Activated T-helper 2 cell treated with anti-CD3 and anti-CD28 coated beads, Interferon-gamma antibody, Interleukin-2, Interleukin-4, amounts not matched to agents 10 μg/mL and 5 μg/mL and 100 μg/mL, durations not matched to agents 14 hours and 24 hours and 36 hours (primary cell): ENCODE measurements around the gene ARSD. TPM values are rescaled to one million over a fixed set of nuclear protein-coding genes. Genes with fewer than 3 reads are reported as not detected.
"Not testable (repeated sequence)": the region's sequence is repeated elsewhere in the genome, so short reads cannot be mapped to it uniquely, and the experiment has no call there.

Experiments used
- DNase-seq: peaks from one replicate; pipeline ENCODE4 v3.0.0; 2021; ENCODE audit warnings: low spot score
- H3K27ac Mint-ChIP-seq: one replicate; pipeline ENCODE4 v1.8.0; 2021; ENCODE audit warnings: mixed read lengths
- H3K27me3 Mint-ChIP-seq: one replicate; pipeline ENCODE4 v1.8.0; 2021; ENCODE audit warnings: low read depth, mixed read lengths
- H3K36me3 Mint-ChIP-seq: one replicate; pipeline ENCODE4 v1.8.0; 2021; ENCODE audit warnings: low read depth, mixed read lengths
- H3K4me1 Mint-ChIP-seq: one replicate; pipeline ENCODE4 v1.8.0; 2021; ENCODE audit warnings: low read depth, mixed read lengths
- H3K4me3 Mint-ChIP-seq: one replicate; pipeline ENCODE4 v1.8.0; 2021; ENCODE audit warnings: low read depth, mild to moderate bottlenecking, moderate library complexity, mixed read lengths
- H3K9me3 Mint-ChIP-seq: one replicate; pipeline ENCODE4 v1.8.0; 2021; ENCODE audit warnings: mixed read lengths
- intact Hi-C: fragments of 100-400 bp; cut with micrococcal nuclease; formaldehyde crosslinking; loops from one replicate; pipeline ENCODE4 v1.15.1; 2023
- total RNA-seq: library from RNA; stranded (reverse); gene quantifications from 2 replicates; pipeline ENCODE4 v1.2.3, GENCODE V29; 2022

The ARSD gene
- total RNA-seq, 1 donor from 2014 or later: 2.1 TPM

DNA sequence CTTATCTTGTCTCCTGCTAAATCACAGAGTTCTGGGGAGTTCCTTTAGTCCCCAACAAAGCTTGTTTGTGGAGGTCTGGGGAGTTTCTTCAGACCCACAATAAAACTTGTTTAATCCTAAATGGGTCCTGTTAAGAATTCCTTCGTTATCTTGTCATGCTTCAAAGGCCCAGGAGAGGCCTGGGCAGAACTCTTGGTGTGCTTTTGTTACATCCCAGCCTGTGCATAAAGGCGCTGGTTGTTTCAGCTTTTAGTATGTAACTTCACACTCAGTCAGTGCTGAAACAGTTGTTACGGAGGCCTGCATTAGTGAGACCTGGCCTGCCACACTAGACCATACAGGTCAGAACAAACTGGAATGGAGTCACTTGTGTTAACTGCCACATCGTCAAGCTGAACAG is 2.9 kb downstream of the ARSD start:
- H3K4me1 Mint-ChIP-seq: not testable (repeated sequence)

DNA sequence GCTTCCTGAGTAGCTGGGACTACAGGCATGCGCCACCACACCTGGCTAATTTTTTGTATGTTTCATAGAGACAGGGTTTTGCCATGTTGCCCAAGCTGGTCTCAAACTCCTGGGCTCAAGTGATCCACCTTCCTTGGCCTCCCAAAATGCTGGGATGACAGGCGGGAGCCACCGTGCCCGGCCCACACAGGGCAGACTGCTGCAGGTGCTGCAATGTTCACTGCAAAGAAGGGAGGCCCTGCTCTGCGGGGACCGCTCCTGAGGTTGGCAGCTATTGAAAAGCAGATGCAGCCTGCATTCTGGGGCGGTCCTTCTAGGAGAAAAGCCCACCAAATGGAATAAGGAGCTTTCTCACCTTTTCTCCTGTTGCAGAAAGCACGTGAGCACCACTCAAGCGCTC is 5.0 kb downstream of the ARSD start:
- no peaks in the 10 kb centered on the region for H3K4me1 Mint-ChIP-seq
- no peaks in the 10 kb centered on the region for H3K36me3 Mint-ChIP-seq
- no peaks in the 10 kb centered on the region for H3K27me3 Mint-ChIP-seq
- no peak overlapping the region for H3K4me3 Mint-ChIP-seq
- DNase-seq: no peak
- H3K27ac Mint-ChIP-seq: no peak overlapping the region
- no peaks in the 10 kb centered on the region for H3K9me3 Mint-ChIP-seq
- intact Hi-C loops: no loop called here

More for the DNA sequence above, 2.9 kb downstream of the ARSD start:
- H3K27me3 Mint-ChIP-seq, intact Hi-C loops, H3K4me3 Mint-ChIP-seq, H3K27ac Mint-ChIP-seq, H3K36me3 Mint-ChIP-seq, H3K9me3 Mint-ChIP-seq, DNase-seq: not testable (repeated sequence)

DNA sequence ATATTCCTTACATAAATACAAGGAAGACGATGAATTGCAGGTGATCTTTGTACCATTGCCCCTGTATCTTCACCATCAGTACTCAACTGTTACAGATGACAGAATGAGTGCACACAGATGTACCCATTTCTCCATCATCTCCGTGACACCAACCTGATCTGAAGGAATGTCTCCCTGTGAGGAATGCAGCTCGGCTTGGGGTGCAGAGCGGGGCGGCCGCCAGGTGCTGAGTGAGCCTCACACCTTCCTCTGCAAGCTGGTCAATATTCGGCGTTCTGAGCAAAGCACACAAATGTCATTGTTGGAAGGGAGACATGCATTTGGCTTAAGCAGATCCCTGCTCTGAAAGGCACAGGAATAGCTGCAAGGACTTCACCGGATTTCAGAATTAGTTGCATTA is 7.4 kb downstream of the ARSD start:
- no peak for DNase-seq
- no peak overlapping the region for H3K27ac Mint-ChIP-seq
- no peaks in the 10 kb centered on the region for H3K4me1 Mint-ChIP-seq
- H3K9me3 Mint-ChIP-seq: no peaks in the 10 kb centered on the region
- intact Hi-C loops: no loop called here
- H3K36me3 Mint-ChIP-seq: no peaks in the 10 kb centered on the region
- no peak overlapping the region for H3K4me3 Mint-ChIP-seq
- H3K27me3 Mint-ChIP-seq: no peaks in the 10 kb centered on the region

DNA sequence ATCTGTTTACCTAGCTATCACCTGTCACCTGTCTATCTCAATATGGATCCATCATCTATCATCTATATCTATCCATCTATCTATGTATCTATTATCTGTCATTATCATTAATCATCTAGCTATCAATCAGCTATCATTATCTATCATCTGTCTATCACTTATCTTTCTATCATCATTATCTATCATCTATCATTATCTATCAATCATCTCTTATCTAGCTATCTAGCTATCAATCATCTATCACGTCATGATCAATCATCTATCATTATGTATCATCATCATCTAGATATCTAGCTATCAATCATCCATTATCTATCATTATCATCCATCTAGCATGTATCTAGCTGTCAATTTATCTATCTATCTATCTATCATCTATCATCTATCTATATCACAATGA is 7.9 kb downstream of the ARSD start:
- H3K9me3 Mint-ChIP-seq: no peaks in the 10 kb centered on the region
- H3K4me3 Mint-ChIP-seq: no peak overlapping the region
- H3K27ac Mint-ChIP-seq: no peak overlapping the region
- intact Hi-C loops: no loop called here
- H3K4me1 Mint-ChIP-seq: no peaks in the 10 kb centered on the region
- no peak for DNase-seq
- H3K27me3 Mint-ChIP-seq: no peaks in the 10 kb centered on the region
- H3K36me3 Mint-ChIP-seq: no peaks in the 10 kb centered on the region

DNA sequence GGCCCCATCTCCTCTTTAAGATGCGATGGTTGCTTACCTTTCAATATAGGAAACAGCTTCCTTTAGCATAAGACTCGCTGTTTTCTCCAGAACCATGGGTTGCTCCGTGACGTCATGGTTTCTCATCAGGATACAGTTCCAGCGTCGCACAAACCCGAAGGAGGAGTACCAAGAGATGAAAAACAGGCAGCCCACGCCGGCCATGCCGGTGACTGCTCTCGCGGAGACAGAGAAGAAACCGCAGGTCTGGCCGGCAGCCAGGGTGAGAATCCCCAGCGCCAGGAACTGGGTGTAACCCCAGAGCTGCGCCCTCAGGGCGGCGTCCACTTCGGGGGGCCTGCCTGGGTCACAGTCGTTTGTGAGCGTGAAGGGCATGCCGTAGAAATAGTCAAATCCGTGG is 11.4 kb downstream of the ARSD start:
- no peak for DNase-seq
- intact Hi-C loops: no loop called here
- no peak overlapping the region for H3K4me3 Mint-ChIP-seq

DNA sequence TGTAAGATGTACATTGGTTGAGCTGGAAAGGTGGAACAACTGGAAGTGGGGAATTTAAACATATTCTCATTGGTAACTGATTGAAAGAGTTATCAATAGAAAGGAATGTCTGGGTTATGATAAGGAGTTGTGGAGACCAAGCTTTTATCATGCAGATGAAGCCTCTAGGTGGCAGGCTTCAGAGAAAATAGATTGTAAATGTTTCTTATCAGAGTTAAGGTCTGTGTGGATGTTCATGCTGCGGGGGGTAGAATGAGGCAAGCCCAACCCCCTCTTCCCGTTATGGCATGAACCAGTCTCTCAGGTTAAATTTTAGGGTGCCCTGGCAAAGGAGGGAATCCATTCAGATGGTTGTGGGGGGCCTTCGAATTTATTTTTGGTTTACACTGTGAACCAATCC is 16.0 kb downstream of the ARSD start:
- no peaks in the 10 kb centered on the region for H3K27me3 Mint-ChIP-seq
- no peak overlapping the region for H3K4me3 Mint-ChIP-seq
- H3K4me1 Mint-ChIP-seq: no peaks in the 10 kb centered on the region

More for the DNA sequence above, 11.4 kb downstream of the ARSD start:
- Mint-ChIP-seq H3K36me3 (no peaks in the 10 kb centered on the region), H3K4me1 (no peaks in the 10 kb centered on the region), H3K27ac (no peak overlapping the region), H3K27me3 (no peaks in the 10 kb centered on the region), H3K9me3 (no peaks in the 10 kb centered on the region)

DNA sequence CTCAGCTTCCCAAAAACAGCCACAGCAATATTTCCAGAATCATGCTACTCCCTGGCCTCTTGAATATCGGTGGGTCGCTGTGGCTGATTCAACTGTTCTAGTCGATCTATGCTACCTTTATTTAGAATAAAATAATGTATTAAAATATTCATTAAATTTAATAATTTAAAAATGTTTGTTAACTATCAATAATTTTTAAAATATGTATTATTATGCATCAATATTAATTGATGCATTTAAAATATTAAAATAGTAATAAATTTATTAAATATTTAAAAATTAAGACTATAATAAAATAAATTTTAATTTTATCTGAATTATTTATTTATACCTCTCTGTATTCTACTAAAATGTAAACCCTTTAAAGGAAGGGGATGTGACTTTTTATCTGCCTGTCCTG is 19.0 kb downstream of the ARSD start:
- no peaks in the 10 kb centered on the region for H3K27me3 Mint-ChIP-seq
- H3K36me3 Mint-ChIP-seq: no peaks in the 10 kb centered on the region
- H3K4me3 Mint-ChIP-seq: no peak overlapping the region
- H3K4me1 Mint-ChIP-seq: no peaks in the 10 kb centered on the region
- intact Hi-C loops: no loop called here
- DNase-seq: no peak
- no peak overlapping the region for H3K27ac Mint-ChIP-seq
- H3K9me3 Mint-ChIP-seq: no peaks in the 10 kb centered on the region

More for the DNA sequence above, 16.0 kb downstream of the ARSD start:
- no peak for DNase-seq
- no peaks in the 10 kb centered on the region for H3K36me3 Mint-ChIP-seq
- intact Hi-C loops: no loop called here
- no peaks in the 10 kb centered on the region for H3K9me3 Mint-ChIP-seq
- H3K27ac Mint-ChIP-seq: no peak overlapping the region

DNA sequence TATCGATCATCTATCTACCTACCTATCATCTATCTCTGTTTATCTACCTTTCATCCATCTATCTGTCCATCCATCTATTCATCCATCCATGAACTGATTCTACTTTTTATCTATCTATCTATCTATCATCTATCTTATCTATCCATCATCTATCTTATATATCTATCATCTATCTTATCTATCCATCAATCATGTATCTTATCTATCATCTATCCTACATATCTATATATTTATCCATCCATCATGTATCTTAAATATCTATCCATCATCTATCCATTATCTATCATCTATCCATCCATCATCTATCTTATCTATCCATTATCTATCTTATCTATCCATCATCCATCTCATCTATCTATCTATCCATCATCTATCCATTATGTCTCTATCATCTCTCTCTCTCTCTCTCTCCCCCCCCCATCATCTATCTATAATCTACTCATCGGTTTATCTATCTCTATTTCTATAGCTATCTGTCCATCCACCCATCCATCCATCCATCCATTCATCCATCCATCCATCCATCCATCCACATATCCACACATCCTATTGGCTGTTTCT is 20.9 kb downstream of the ARSD start:
- H3K27ac Mint-ChIP-seq: no peak overlapping the region
- no peak overlapping the region for H3K4me3 Mint-ChIP-seq
- intact Hi-C loops: no loop called here

DNA sequence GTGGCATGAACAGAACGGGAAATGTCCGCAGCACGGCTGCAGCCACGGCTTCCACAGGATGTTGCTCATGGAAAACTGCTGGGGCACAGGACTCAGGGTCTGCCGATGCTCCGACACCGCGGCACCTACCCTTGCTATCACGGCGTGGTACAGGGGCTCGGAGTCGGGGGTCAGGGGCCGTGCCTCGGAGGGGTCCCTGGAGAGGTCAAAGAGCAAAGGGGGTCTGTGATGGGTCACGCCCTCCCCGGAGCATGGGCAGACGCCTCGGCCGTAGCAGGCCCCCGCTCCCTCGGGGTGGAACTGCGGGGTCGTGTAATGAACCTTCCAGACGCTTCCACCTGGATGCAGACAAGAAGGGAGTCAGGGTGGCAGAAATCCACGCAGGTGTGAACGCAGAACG is 21.8 kb downstream of the ARSD start:
- Mint-ChIP-seq H3K36me3 (no peaks in the 10 kb centered on the region), H3K9me3 (peaks cover 4% of the 10 kb centered on the region), H3K27ac (no peak overlapping the region), H3K4me1 (no peaks in the 10 kb centered on the region), H3K27me3 (no peaks in the 10 kb centered on the region), H3K4me3 (no peak overlapping the region)
- DNase-seq: no peak
- intact Hi-C loops: no loop called here

More for the DNA sequence above, 20.9 kb downstream of the ARSD start:
- H3K4me1 Mint-ChIP-seq: no peaks in the 10 kb centered on the region
- no peaks in the 10 kb centered on the region for H3K36me3 Mint-ChIP-seq
- H3K27me3 Mint-ChIP-seq: no peaks in the 10 kb centered on the region
- no peak for DNase-seq
- no peaks in the 10 kb centered on the region for H3K9me3 Mint-ChIP-seq

DNA sequence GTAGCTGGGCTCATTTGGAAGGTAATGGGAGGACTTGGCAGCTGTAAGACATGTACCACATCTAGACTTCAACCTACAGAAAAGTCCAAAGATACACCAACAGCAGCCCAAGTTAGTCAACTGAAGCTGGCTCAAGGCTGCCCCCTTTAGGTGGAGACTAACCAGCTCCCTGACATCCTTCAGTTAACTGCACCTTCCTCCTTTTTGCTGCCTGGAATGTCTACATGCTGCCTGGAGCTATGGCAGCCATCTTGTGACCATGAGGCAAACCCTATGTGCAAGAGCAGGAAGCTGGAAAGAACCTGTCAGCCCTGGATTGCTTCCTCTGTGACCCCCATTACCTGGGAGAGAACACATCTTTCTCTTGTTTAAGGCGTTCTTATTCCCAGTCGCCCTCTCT is 25.8 kb downstream of the ARSD start:
- Mint-ChIP-seq H3K4me1 (peaks cover 4% of the 10 kb centered on the region), H3K4me3 (no peak overlapping the region), H3K36me3 (no peaks in the 10 kb centered on the region), H3K27ac (no peak overlapping the region), H3K27me3 (no peaks in the 10 kb centered on the region), H3K9me3 (peaks cover 4% of the 10 kb centered on the region)
- intact Hi-C loops: no loop called here
- DNase-seq: no peak

DNA sequence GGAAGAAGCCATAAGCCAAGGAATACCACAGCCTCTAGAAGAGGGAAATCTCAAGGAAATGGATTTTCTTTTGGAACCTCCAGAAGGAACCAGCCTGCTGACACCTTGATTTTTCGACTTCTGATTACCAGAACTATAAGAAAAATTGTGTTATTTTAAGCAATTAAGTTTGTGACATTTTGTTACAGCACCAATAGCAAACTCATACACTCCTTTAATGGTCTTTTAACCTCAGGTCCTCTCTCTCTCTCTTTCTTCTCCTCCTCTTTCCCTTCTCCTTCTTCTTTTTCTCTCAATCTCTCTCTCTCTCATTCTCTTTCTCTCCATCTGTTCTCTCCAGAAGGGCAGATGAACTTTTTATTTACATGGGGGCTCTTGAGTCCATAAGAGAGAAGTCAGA is 26.3 kb downstream of the ARSD start:
- no peak for DNase-seq
- no peaks in the 10 kb centered on the region for H3K36me3 Mint-ChIP-seq
- H3K4me3 Mint-ChIP-seq: no peak overlapping the region
- H3K27ac Mint-ChIP-seq: no peak overlapping the region
- H3K27me3 Mint-ChIP-seq: no peaks in the 10 kb centered on the region
- peaks cover 4% of the 10 kb centered on the region for H3K9me3 Mint-ChIP-seq
- H3K4me1 Mint-ChIP-seq: peaks cover 5% of the 10 kb centered on the region
- intact Hi-C loops: no loop called here

DNA sequence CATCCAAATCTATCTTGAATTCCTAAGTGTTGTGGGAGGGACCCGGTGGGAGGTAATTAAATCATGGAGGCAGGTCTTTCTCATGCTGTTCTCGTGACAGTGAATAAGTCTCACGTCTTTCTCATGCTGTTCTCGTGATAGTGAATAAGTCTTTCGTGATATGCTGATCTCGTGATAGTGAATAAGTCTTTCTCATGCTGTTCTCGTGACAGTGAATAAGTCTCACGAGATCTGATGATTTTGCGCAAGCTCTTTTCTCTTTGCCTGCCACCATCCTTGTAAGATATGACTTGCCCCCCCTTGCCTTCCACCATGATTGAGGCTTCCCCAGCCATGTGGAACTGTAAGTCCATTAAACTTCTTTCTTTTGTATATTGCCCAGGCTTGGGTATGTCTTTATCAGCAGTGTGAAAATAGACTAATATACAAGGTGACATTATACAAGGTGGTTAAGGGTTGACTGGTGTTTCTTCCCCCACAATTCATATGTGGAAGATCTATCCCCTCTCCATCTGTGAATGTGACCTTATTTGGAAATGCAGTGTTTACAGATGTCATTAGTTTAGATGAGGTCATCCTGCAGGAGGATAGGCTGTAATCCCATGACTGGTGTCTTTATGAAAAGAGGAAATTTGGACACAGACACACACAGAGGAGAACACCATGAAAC is 27.6 kb downstream of the ARSD start:
- Mint-ChIP-seq H3K27me3 (no peaks in the 10 kb centered on the region), H3K4me1 (peaks cover 7% of the 10 kb centered on the region)
- intact Hi-C loops: no loop called here

DNA sequence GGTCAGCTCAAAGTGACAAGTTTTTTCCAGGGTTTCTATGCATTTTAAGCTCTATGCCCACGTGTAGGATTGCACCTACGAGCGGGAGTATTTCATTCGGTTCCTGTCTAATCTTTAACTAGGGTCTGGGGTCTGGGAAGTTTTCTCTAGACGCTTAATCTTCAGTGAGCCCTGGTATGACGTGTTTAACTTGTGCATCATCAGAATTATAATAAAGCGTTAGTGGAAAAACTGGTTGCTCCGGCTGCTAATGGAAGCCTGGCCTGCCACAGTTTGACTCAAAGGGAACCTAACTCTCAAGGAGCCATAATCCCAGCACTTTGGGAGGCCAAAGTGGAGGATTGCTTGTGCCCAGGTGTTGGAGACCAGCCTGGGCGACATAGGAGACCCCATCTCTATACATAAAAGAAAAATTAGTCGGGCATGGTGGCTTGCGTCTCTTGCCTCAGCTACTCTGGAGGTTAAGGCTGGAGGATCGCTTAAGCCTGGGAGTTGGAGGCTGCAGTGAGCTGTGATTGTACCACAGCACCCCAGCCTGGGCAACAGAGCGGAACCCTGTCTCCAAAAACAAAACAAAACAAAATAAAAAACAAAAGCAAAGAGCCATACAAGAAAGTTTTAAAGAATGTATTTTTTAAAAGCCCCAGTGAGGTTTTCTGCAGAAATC is 30.2 kb downstream of the ARSD start:
- no peak for DNase-seq
- H3K9me3 Mint-ChIP-seq: peaks cover 4% of the 10 kb centered on the region
- peaks cover 7% of the 10 kb centered on the region for H3K4me1 Mint-ChIP-seq
- no peaks in the 10 kb centered on the region for H3K36me3 Mint-ChIP-seq
- intact Hi-C loops: no loop called here
- H3K4me3 Mint-ChIP-seq: no peak overlapping the region
- H3K27ac Mint-ChIP-seq: no peak overlapping the region
- no peaks in the 10 kb centered on the region for H3K27me3 Mint-ChIP-seq

More for the DNA sequence above, 27.6 kb downstream of the ARSD start:
- Mint-ChIP-seq H3K36me3 (no peaks in the 10 kb centered on the region), H3K27ac (no peak overlapping the region), H3K9me3 (peaks cover 4% of the 10 kb centered on the region), H3K4me3 (no peak overlapping the region)
- DNase-seq: no peak
